ENCODE measurements around the gene SLC35A4.
"Not testable (repeated sequence)": the region's sequence is repeated elsewhere in the genome, so short reads cannot be mapped to it uniquely, and the experiment has no call there.

The SLC35A4 gene

GRCh38 chr5:140602147-140602546 lies 37.5 kb downstream of the SLC35A4 start:
- no peaks in the 10 kb centered on the region for H3K36me3 ChIP-seq (ENCODE audit: control insufficient read depth, insufficient read depth, low read length)
- 81 to 84% methylated on average over 2 to 4 of the region's 4 CpGs for WGBS, 2 experiments
- H3K27me3 ChIP-seq (ENCODE audit: control insufficient read depth, insufficient read depth, low read length, poor library complexity, severe bottlenecking) = no peaks in the 10 kb centered on the region
- H3K27ac ChIP-seq (ENCODE audit: insufficient read depth, low read depth, low read length, poor library complexity, severe bottlenecking) = no peak overlapping the region
- H3K9me3 ChIP-seq (ENCODE audit: control insufficient read depth, low read length) = no peaks in the 10 kb centered on the region
- no peak overlapping the region for H3K4me3 ChIP-seq (ENCODE audit: insufficient read depth, low read depth, low read length)
- no peaks in the 10 kb centered on the region for H3K4me1 ChIP-seq (ENCODE audit: control insufficient read depth, insufficient read depth, low read length)

- H3K27me3 ChIP-seq (ENCODE audit: control insufficient read depth, insufficient read depth, low read length, poor library complexity, severe bottlenecking); H3K4me1 ChIP-seq (ENCODE audit: control insufficient read depth, insufficient read depth, low read length); H3K27ac ChIP-seq (ENCODE audit: insufficient read depth, low read depth, low read length, poor library complexity, severe bottlenecking); H3K36me3 ChIP-seq (ENCODE audit: control insufficient read depth, insufficient read depth, low read length); H3K4me3 ChIP-seq (ENCODE audit: insufficient read depth, low read depth, low read length); H3K9me3 ChIP-seq (ENCODE audit: control insufficient read depth, low read length): not testable (repeated sequence)
- WGBS, 2 experiments = 91 to 92% methylated on average over 4 of the region's 4 CpGs
Measured at GRCh38 chr5:140603446-140603698, 38.7 kb downstream of the SLC35A4 start.

- Histone ChIP-seq H3K27ac (ENCODE audit: insufficient read depth, low read depth, low read length, poor library complexity, severe bottlenecking) (no peak overlapping the region), H3K36me3 (ENCODE audit: control insufficient read depth, insufficient read depth, low read length) (no peaks in the 10 kb centered on the region), H3K4me1 (ENCODE audit: control insufficient read depth, insufficient read depth, low read length) (no peaks in the 10 kb centered on the region), H3K27me3 (ENCODE audit: control insufficient read depth, insufficient read depth, low read length, poor library complexity, severe bottlenecking) (no peaks in the 10 kb centered on the region), H3K4me3 (ENCODE audit: insufficient read depth, low read depth, low read length) (no peak overlapping the region), H3K9me3 (ENCODE audit: control insufficient read depth, low read length) (no peaks in the 10 kb centered on the region)
- 86 to 94% methylated on average over 2 of the region's 2 CpGs for WGBS, 2 experiments
Measured at GRCh38 chr5:140603734-140604133, 39.1 kb downstream of the SLC35A4 start.

GRCh38 chr5:140605879-140606278 lies 41.3 kb downstream of the SLC35A4 start:
- Histone ChIP-seq H3K36me3 (ENCODE audit: control insufficient read depth, insufficient read depth, low read length) (no peaks in the 10 kb centered on the region), H3K27ac (ENCODE audit: insufficient read depth, low read depth, low read length, poor library complexity, severe bottlenecking) (no peak overlapping the region), H3K9me3 (ENCODE audit: control insufficient read depth, low read length) (no peaks in the 10 kb centered on the region), H3K27me3 (ENCODE audit: control insufficient read depth, insufficient read depth, low read length, poor library complexity, severe bottlenecking) (no peaks in the 10 kb centered on the region), H3K4me3 (ENCODE audit: insufficient read depth, low read depth, low read length) (no peak overlapping the region), H3K4me1 (ENCODE audit: control insufficient read depth, insufficient read depth, low read length) (no peaks in the 10 kb centered on the region)
- WGBS, 2 experiments = 92 to 94% methylated on average over 3 of the region's 3 CpGs

GRCh38 chr5:140607031-140607430 lies 42.4 kb downstream of the SLC35A4 start:
- Histone ChIP-seq H3K27ac (ENCODE audit: insufficient read depth, low read depth, low read length, poor library complexity, severe bottlenecking) (no peak overlapping the region), H3K4me1 (ENCODE audit: control insufficient read depth, insufficient read depth, low read length) (no peaks in the 10 kb centered on the region), H3K27me3 (ENCODE audit: control insufficient read depth, insufficient read depth, low read length, poor library complexity, severe bottlenecking) (no peaks in the 10 kb centered on the region), H3K4me3 (ENCODE audit: insufficient read depth, low read depth, low read length) (no peak overlapping the region), H3K36me3 (ENCODE audit: control insufficient read depth, insufficient read depth, low read length) (no peaks in the 10 kb centered on the region), H3K9me3 (ENCODE audit: control insufficient read depth, low read length) (no peaks in the 10 kb centered on the region)
- 90% methylated on average over 2 of the region's 2 CpGs; no CpG with 5 or more reads in 1 of the 2 experiments for WGBS, 2 experiments

GRCh38 chr5:140608722-140609121 lies 44.1 kb downstream of the SLC35A4 start:
- H3K4me3 ChIP-seq (ENCODE audit: insufficient read depth, low read depth, low read length) = no peak overlapping the region
- H3K27ac ChIP-seq (ENCODE audit: insufficient read depth, low read depth, low read length, poor library complexity, severe bottlenecking) = no peak overlapping the region
- no peaks in the 10 kb centered on the region for H3K27me3 ChIP-seq (ENCODE audit: control insufficient read depth, insufficient read depth, low read length, poor library complexity, severe bottlenecking)
- no peaks in the 10 kb centered on the region for H3K36me3 ChIP-seq (ENCODE audit: control insufficient read depth, insufficient read depth, low read length)
- H3K4me1 ChIP-seq (ENCODE audit: control insufficient read depth, insufficient read depth, low read length) = no peaks in the 10 kb centered on the region
- no peaks in the 10 kb centered on the region for H3K9me3 ChIP-seq (ENCODE audit: control insufficient read depth, low read length)

- no peak overlapping the region for H3K27ac ChIP-seq (ENCODE audit: insufficient read depth, low read depth, low read length, poor library complexity, severe bottlenecking)
- H3K9me3 ChIP-seq (ENCODE audit: control insufficient read depth, low read length) = no peaks in the 10 kb centered on the region
- no peaks in the 10 kb centered on the region for H3K4me1 ChIP-seq (ENCODE audit: control insufficient read depth, insufficient read depth, low read length)
- no peaks in the 10 kb centered on the region for H3K27me3 ChIP-seq (ENCODE audit: control insufficient read depth, insufficient read depth, low read length, poor library complexity, severe bottlenecking)
- 85 to 94% methylated on average over 4 of the region's 4 CpGs for WGBS, 2 experiments
- no peak overlapping the region for H3K4me3 ChIP-seq (ENCODE audit: insufficient read depth, low read depth, low read length)
- H3K36me3 ChIP-seq (ENCODE audit: control insufficient read depth, insufficient read depth, low read length) = no peaks in the 10 kb centered on the region
Measured at GRCh38 chr5:140609126-140609525, 44.5 kb downstream of the SLC35A4 start.

GRCh38 chr5:140611020-140611521 lies 46.4 kb downstream of the SLC35A4 start:
- Histone ChIP-seq H3K9me3 (ENCODE audit: control insufficient read depth, low read length) (no peaks in the 10 kb centered on the region), H3K27ac (ENCODE audit: insufficient read depth, low read depth, low read length, poor library complexity, severe bottlenecking) (no peak overlapping the region), H3K4me1 (ENCODE audit: control insufficient read depth, insufficient read depth, low read length) (no peaks in the 10 kb centered on the region), H3K36me3 (ENCODE audit: control insufficient read depth, insufficient read depth, low read length) (no peaks in the 10 kb centered on the region), H3K27me3 (ENCODE audit: control insufficient read depth, insufficient read depth, low read length, poor library complexity, severe bottlenecking) (no peaks in the 10 kb centered on the region), H3K4me3 (ENCODE audit: insufficient read depth, low read depth, low read length) (no peak overlapping the region)
- WGBS, 2 experiments = 97 to 100% methylated on average over 2 of the region's 2 CpGs

All from ectodermal cell (in vitro differentiated cells).